ENCODE data around the gene CCDC107.

GRCh38 chr9:35706951-35707350, 48.9 kb downstream of the CCDC107 start:
- TF ChIP-seq CTCF (IDR thresholded peaks at IDR 0.05 in 2 of 3, conservative IDR thresholded peaks at IDR 0.05 in 1 of 3; ENCODE audit: insufficient read depth in 2 of 3, low read depth in 1 of 3, low read length in 3 of 3) (no peak), ZNF444 (CRISPR knock-in tag; IDR thresholded peaks at IDR 0.05) (no peak), POLR2AphosphoS5 (IDR thresholded peaks at IDR 0.05; ENCODE audit: control insufficient read depth, insufficient read depth, low read depth, low read length) (no peak), ZBTB26 (CRISPR knock-in tag; IDR thresholded peaks at IDR 0.05) (no peak), KDM1A (IDR thresholded peaks at IDR 0.05) (no peak)

Measured in K562 (cell line).